RKO (cell line): Measurements from ENCODE around the gene SDF4.
"Not testable (repeated sequence)": the region's sequence is repeated elsewhere in the genome, so short reads cannot be mapped to it uniquely, and the experiment has no call there.

Experiments
- DNase-seq: peaks from one replicate; pipeline ENCODE4 v3.0.0-alpha.2; 2016; ENCODE audit warnings: low spot score

Gene SDF4

GRCh38 chr1:1177452-1178206 is 54.2 kb downstream of the SDF4 start:
- DNase-seq, result no peak

GRCh38 chr1:1176931-1177330 is 54.9 kb downstream of the SDF4 start:
- DNase-seq, result no peak

- not testable (repeated sequence) for DNase-seq
Observed at GRCh38 chr1:1176063-1176761, 55.6 kb downstream of the SDF4 start.

GRCh38 chr1:1175221-1176062 is 56.4 kb downstream of the SDF4 start:
- no peak for DNase-seq

GRCh38 chr1:1173793-1174415 is 57.9 kb downstream of the SDF4 start, which contains the start of gene TTLL10:
Gene TTLL10 (plus strand): TSS chr1:1173880. CDS start chr1:1179216, 5,336 bp downstream.
- no peak for DNase-seq

GRCh38 chr1:1173061-1173792 is 58.6 kb downstream of the SDF4 start:
- no peak for DNase-seq

- DNase-seq, result no peak
Observed at GRCh38 chr1:1171546-1172340, 60.1 kb downstream of the SDF4 start.

GRCh38 chr1:1171161-1171545 is 60.6 kb downstream of the SDF4 start:
- DNase-seq, result no peak

GRCh38 chr1:1170215-1171091 is 61.3 kb downstream of the SDF4 start:
- DNase-seq, result no peak

GRCh38 chr1:1169429-1170214 is 62.2 kb downstream of the SDF4 start:
- no peak for DNase-seq

GRCh38 chr1:1168451-1169411 is 63.1 kb downstream of the SDF4 start:
- no peak for DNase-seq

- DNase-seq, result no peak
Observed at GRCh38 chr1:1167841-1168450, 63.9 kb downstream of the SDF4 start.

- no peak for DNase-seq
Observed at GRCh38 chr1:1167398-1167821, 64.4 kb downstream of the SDF4 start.
